ENCODE results near the gene SYPL1. TPM values are rescaled to one million over a fixed set of nuclear protein-coding genes. Genes with fewer than 3 reads are reported as not detected.

The SYPL1 gene
- total RNA-seq, 1 experiment from 2014 or later = 39.2 TPM

- Histone ChIP-seq H2BK120ac (ENCODE audit: low read depth, low read length, poor library complexity, severe bottlenecking) (no peak overlapping the region), H2BK15ac (ENCODE audit: low read depth, low read length) (no peak overlapping the region), H4K8ac (replicated peaks; ENCODE audit: insufficient read length, low read depth, low read length) (no peak overlapping the region), H3T11ph (ENCODE audit: low read length) (no peak overlapping the region), H2BK12ac (ENCODE audit: insufficient read length, low read depth, low read length) (no peak overlapping the region), H3K79me2 (ENCODE audit: insufficient read depth, low read length) (no peaks in the 10 kb centered on the region), H4K5ac (ENCODE audit: insufficient read length, low read depth, low read length) (no peak overlapping the region), H3K4me1 (ENCODE audit: insufficient read depth, low read length) (no peaks in the 10 kb centered on the region), H3K18ac (ENCODE audit: insufficient read length, low read depth, low read length) (no peak overlapping the region), H3K9ac (ENCODE audit: extremely low read depth, insufficient read length, low read length) (no peak overlapping the region), H3K23ac (ENCODE audit: insufficient read length, low read depth, low read length) (no peak overlapping the region), H3K4ac (ENCODE audit: low read depth, low read length) (no peak overlapping the region), H3K27me3 (ENCODE audit: insufficient read depth, low read length) (no peaks in the 10 kb centered on the region), H4K91ac (ENCODE audit: insufficient read length, low read depth, low read length) (no peak overlapping the region), H2AFZ (ENCODE audit: low read length) (no peak overlapping the region), H3K9me3 (ENCODE audit: control insufficient read depth, low read depth, low read length) (no peaks in the 10 kb centered on the region), H3K56ac (ENCODE audit: insufficient read length, low read depth, low read length) (no peak overlapping the region), H3K79me1 (ENCODE audit: insufficient read depth, low read depth, low read length, poor library complexity, severe bottlenecking) (no peaks in the 10 kb centered on the region), H2BK20ac (ENCODE audit: low read depth, low read length, poor library complexity, severe bottlenecking) (no peak overlapping the region), H4K20me1 (ENCODE audit: control insufficient read depth, insufficient read depth, insufficient read length) (no peaks in the 10 kb centered on the region), H2BK5ac (ENCODE audit: insufficient read length, low read length) (no peak overlapping the region), H3K27ac (ENCODE audit: insufficient read length, low read depth, low read length) (no peak overlapping the region), H3K23me2 (ENCODE audit: insufficient read length, low read depth, low read length, poor library complexity, severe bottlenecking) (no peaks in the 10 kb centered on the region), H3K4me2 (ENCODE audit: insufficient read depth, insufficient read length, low read length) (no peak overlapping the region), H3K14ac (ENCODE audit: insufficient read depth, low read length) (no peak overlapping the region), H2AK5ac (ENCODE audit: insufficient read length, low read length) (no peak overlapping the region)
- no peak for DNase-seq
- peaks cover 15 to 22% of the 10 kb centered on the region in 2 experiments for H3K4me1 Mint-ChIP-seq
- no peak overlapping the region; a peak in 1 of 7 replicates for H3K27ac Mint-ChIP-seq
- WGBS (ENCODE audit: extremely low coverage, insufficient read length, low lambda C conversion rate) = no CpG with 5 or more reads among the region's 26 CpGs
- no peak overlapping the region for H3K4me3 Mint-ChIP-seq
- peaks cover 4 to 6% of the 10 kb centered on the region in 2 experiments; a peak in 4 of 5 replicates for H3K9me3 Mint-ChIP-seq
- H3K36me3 Mint-ChIP-seq (ENCODE audit: insufficient read depth in 1 of 3, low read depth in 3 of 3) = peaks cover 0 to 7% (median 0%) of the 10 kb centered on the region in 3 experiments; a peak in 4 of 7 replicates
- no peaks in the 10 kb centered on the region for H3K27me3 Mint-ChIP-seq (ENCODE audit: low read depth)
- no peak for TF ChIP-seq CTCF (conservative IDR thresholded peaks at IDR 0.05)
These were observed 46.3 kb downstream of the SYPL1 start for GRCh38 chr7:106065575-106066500.

Data from H9 (cell line).